ENCODE measurements around the gene CAGE1.

Gene CAGE1

GRCh38 chr6:7389451-7390225 is at the start of gene CAGE1, which contains the start of gene RIOK1:
TSS of gene CAGE1 (minus strand) at chr6:7389742. CDS start at chr6:7387173, 2,569 bp downstream.
TSS of gene RIOK1 (plus strand) at chr6:7389808. CDS start at chr6:7390003, 195 bp downstream.
- peak within 1 kb of the TSS; percentile 85 for H3K4me3 ChIP-seq (ENCODE audit: low read length)
- peak within 1 kb of the TSS; percentile 92 for H3K9ac ChIP-seq (ENCODE audit: low read length)
- H3K27me3 ChIP-seq (replicated peaks; ENCODE audit: control insufficient read depth, insufficient read depth, low read length) = no peaks in the 10 kb centered on the region
- peaks cover 30% of the 10 kb centered on the region for H3K4me1 ChIP-seq (ENCODE audit: control insufficient read depth, insufficient read depth, low read length)
- no peaks in the 10 kb centered on the region for H3K9me3 ChIP-seq (ENCODE audit: control insufficient read depth, low read length)
- H3K36me3 ChIP-seq (ENCODE audit: control insufficient read depth, insufficient read depth, low read length, severe bottlenecking) = peaks cover 10% of the 10 kb centered on the region
- DNase-seq (ENCODE audit: low read depth) = peak; percentile 98

GRCh38 chr6:7439228-7439627 is 49.7 kb upstream of the CAGE1 start:
- no peak for DNase-seq (ENCODE audit: low read depth)
- no peaks in the 10 kb centered on the region for H3K27me3 ChIP-seq (replicated peaks; ENCODE audit: control insufficient read depth, insufficient read depth, low read length)

GRCh38 chr6:7438011-7438410 is 48.5 kb upstream of the CAGE1 start:
- no peak for DNase-seq (ENCODE audit: low read depth)
- Histone ChIP-seq H3K9ac (ENCODE audit: low read length) (no peak overlapping the region), H3K4me3 (ENCODE audit: low read length) (no peak overlapping the region), H3K36me3 (ENCODE audit: control insufficient read depth, insufficient read depth, low read length, severe bottlenecking) (no peaks in the 10 kb centered on the region), H3K9me3 (ENCODE audit: control insufficient read depth, low read length) (no peaks in the 10 kb centered on the region), H3K27me3 (replicated peaks; ENCODE audit: control insufficient read depth, insufficient read depth, low read length) (no peaks in the 10 kb centered on the region), H3K4me1 (ENCODE audit: control insufficient read depth, insufficient read depth, low read length) (no peaks in the 10 kb centered on the region)

More at GRCh38 chr6:7439228-7439627, 49.7 kb upstream of the CAGE1 start:
- Histone ChIP-seq H3K4me1 (ENCODE audit: control insufficient read depth, insufficient read depth, low read length) (no peaks in the 10 kb centered on the region), H3K36me3 (ENCODE audit: control insufficient read depth, insufficient read depth, low read length, severe bottlenecking) (no peaks in the 10 kb centered on the region), H3K4me3 (ENCODE audit: low read length) (no peak overlapping the region), H3K9ac (ENCODE audit: low read length) (no peak overlapping the region), H3K9me3 (ENCODE audit: control insufficient read depth, low read length) (no peaks in the 10 kb centered on the region)

- no peak overlapping the region for H3K9ac ChIP-seq (ENCODE audit: low read length)
These were observed 45.1 kb upstream of the CAGE1 start for GRCh38 chr6:7434672-7435071.

GRCh38 chr6:7433121-7433617 is 43.6 kb upstream of the CAGE1 start:
- Histone ChIP-seq H3K27me3 (replicated peaks; ENCODE audit: control insufficient read depth, insufficient read depth, low read length) (no peaks in the 10 kb centered on the region), H3K9me3 (ENCODE audit: control insufficient read depth, low read length) (no peaks in the 10 kb centered on the region), H3K4me3 (ENCODE audit: low read length) (no peak overlapping the region), H3K4me1 (ENCODE audit: control insufficient read depth, insufficient read depth, low read length) (no peaks in the 10 kb centered on the region), H3K36me3 (ENCODE audit: control insufficient read depth, insufficient read depth, low read length, severe bottlenecking) (no peaks in the 10 kb centered on the region), H3K9ac (ENCODE audit: low read length) (no peak overlapping the region)
- DNase-seq (ENCODE audit: low read depth) = no peak

More at GRCh38 chr6:7434672-7435071, 45.1 kb upstream of the CAGE1 start:
- no peak overlapping the region for H3K4me3 ChIP-seq (ENCODE audit: low read length)
- H3K9me3 ChIP-seq (ENCODE audit: control insufficient read depth, low read length) = no peaks in the 10 kb centered on the region
- no peaks in the 10 kb centered on the region for H3K36me3 ChIP-seq (ENCODE audit: control insufficient read depth, insufficient read depth, low read length, severe bottlenecking)
- no peak for DNase-seq (ENCODE audit: low read depth)
- H3K27me3 ChIP-seq (replicated peaks; ENCODE audit: control insufficient read depth, insufficient read depth, low read length) = no peaks in the 10 kb centered on the region
- no peaks in the 10 kb centered on the region for H3K4me1 ChIP-seq (ENCODE audit: control insufficient read depth, insufficient read depth, low read length)

- H3K27me3 ChIP-seq (replicated peaks; ENCODE audit: control insufficient read depth, insufficient read depth, low read length) = no peaks in the 10 kb centered on the region
- DNase-seq (ENCODE audit: low read depth) = no peak
- H3K4me3 ChIP-seq (ENCODE audit: low read length) = peak overlapping the region; percentile 21
- H3K9me3 ChIP-seq (ENCODE audit: control insufficient read depth, low read length) = no peaks in the 10 kb centered on the region
- H3K36me3 ChIP-seq (ENCODE audit: control insufficient read depth, insufficient read depth, low read length, severe bottlenecking) = no peaks in the 10 kb centered on the region
- no peak overlapping the region for H3K9ac ChIP-seq (ENCODE audit: low read length)
- no peaks in the 10 kb centered on the region for H3K4me1 ChIP-seq (ENCODE audit: control insufficient read depth, insufficient read depth, low read length)
These were observed 43.0 kb upstream of the CAGE1 start for GRCh38 chr6:7432391-7433120.

GRCh38 chr6:7431674-7432390 is 42.3 kb upstream of the CAGE1 start:
- Histone ChIP-seq H3K4me3 (ENCODE audit: low read length) (peak overlapping the region; percentile 21), H3K4me1 (ENCODE audit: control insufficient read depth, insufficient read depth, low read length) (no peaks in the 10 kb centered on the region), H3K9ac (ENCODE audit: low read length) (no peak overlapping the region), H3K36me3 (ENCODE audit: control insufficient read depth, insufficient read depth, low read length, severe bottlenecking) (no peaks in the 10 kb centered on the region), H3K9me3 (ENCODE audit: control insufficient read depth, low read length) (no peaks in the 10 kb centered on the region), H3K27me3 (replicated peaks; ENCODE audit: control insufficient read depth, insufficient read depth, low read length) (no peaks in the 10 kb centered on the region)
- peak; percentile 52 for DNase-seq (ENCODE audit: low read depth)

- H3K9me3 ChIP-seq (ENCODE audit: control insufficient read depth, low read length) = no peaks in the 10 kb centered on the region
- no peaks in the 10 kb centered on the region for H3K27me3 ChIP-seq (replicated peaks; ENCODE audit: control insufficient read depth, insufficient read depth, low read length)
- no peaks in the 10 kb centered on the region for H3K36me3 ChIP-seq (ENCODE audit: control insufficient read depth, insufficient read depth, low read length, severe bottlenecking)
- DNase-seq (ENCODE audit: low read depth) = no peak
- no peak overlapping the region for H3K4me3 ChIP-seq (ENCODE audit: low read length)
- no peaks in the 10 kb centered on the region for H3K4me1 ChIP-seq (ENCODE audit: control insufficient read depth, insufficient read depth, low read length)
- no peak overlapping the region for H3K9ac ChIP-seq (ENCODE audit: low read length)
These were observed 41.8 kb upstream of the CAGE1 start for GRCh38 chr6:7431313-7431673.

- Histone ChIP-seq H3K9ac (ENCODE audit: low read length) (no peak overlapping the region), H3K27me3 (replicated peaks; ENCODE audit: control insufficient read depth, insufficient read depth, low read length) (no peaks in the 10 kb centered on the region), H3K4me3 (ENCODE audit: low read length) (no peak overlapping the region), H3K9me3 (ENCODE audit: control insufficient read depth, low read length) (no peaks in the 10 kb centered on the region), H3K4me1 (ENCODE audit: control insufficient read depth, insufficient read depth, low read length) (peaks cover 13% of the 10 kb centered on the region), H3K36me3 (ENCODE audit: control insufficient read depth, insufficient read depth, low read length, severe bottlenecking) (no peaks in the 10 kb centered on the region)
- no peak for DNase-seq (ENCODE audit: low read depth)
These were observed 37.1 kb upstream of the CAGE1 start for GRCh38 chr6:7426447-7427169.

- DNase-seq (ENCODE audit: low read depth) = no peak
- Histone ChIP-seq H3K27me3 (replicated peaks; ENCODE audit: control insufficient read depth, insufficient read depth, low read length) (no peaks in the 10 kb centered on the region), H3K4me1 (ENCODE audit: control insufficient read depth, insufficient read depth, low read length) (peaks cover 13% of the 10 kb centered on the region), H3K9ac (ENCODE audit: low read length) (no peak overlapping the region), H3K36me3 (ENCODE audit: control insufficient read depth, insufficient read depth, low read length, severe bottlenecking) (no peaks in the 10 kb centered on the region), H3K4me3 (ENCODE audit: low read length) (no peak overlapping the region), H3K9me3 (ENCODE audit: control insufficient read depth, low read length) (no peaks in the 10 kb centered on the region)
These were observed 36.3 kb upstream of the CAGE1 start for GRCh38 chr6:7425808-7426190.

Data from adipocyte (in vitro differentiated cells).